ENCODE results near the gene MDK. TPM values are rescaled to one million over a fixed set of nuclear protein-coding genes. Genes with fewer than 3 reads are reported as not detected.

Gene MDK
- total RNA-seq, 1 experiment from 2014 or later: 252 TPM

GRCh38 chr11:46353698-46354097 is 27.8 kb upstream of the MDK start:
- no TSS peak for BruUV-seq (replicated peaks)
- DNase-seq (ENCODE audit: low read depth, low spot score): no peak
- ATAC-seq: no peak
- TF ChIP-seq TCF7L2 (IDR thresholded peaks at IDR 0.05; ENCODE audit: low read depth, low read length) (no peak), CTCF (IDR thresholded peaks at IDR 0.05) (no peak), REST (IDR thresholded peaks at IDR 0.05; ENCODE audit: insufficient read depth in 1 of 2, low read depth in 2 of 2, low read length in 1 of 2) (no peak), POLR2AphosphoS5 (IDR thresholded peaks at IDR 0.05; ENCODE audit: low read depth, low read length) (no peak), SIN3A (IDR thresholded peaks at IDR 0.05; ENCODE audit: borderline replicate concordance, insufficient read depth, low read depth, low read length) (no peak)
- H3K27ac ChIP-seq (ENCODE audit: low read length): no peak overlapping the region
- CTCF ChIA-PET: no interaction called here
- intact Hi-C loops (cut with micrococcal nuclease; ENCODE audit: unreplicated experiment): no loop called here
- H3K4me1 ChIP-seq (ENCODE audit: control insufficient read depth, insufficient read depth, low read length): peaks cover 30% of the 10 kb centered on the region
- H3K36me3 ChIP-seq (ENCODE audit: control insufficient read depth, insufficient read depth, low read length): no peaks in the 10 kb centered on the region
- no peaks in the 10 kb centered on the region for H3K9me3 ChIP-seq (ENCODE audit: control insufficient read depth, insufficient read depth, low read depth, low read length)
- in situ Hi-C loops (cut with HindIII; ENCODE audit: low pct_unique_long_range_greater_than_20kb, low sequenced_read_pairs): no loop called here
- H3K27me3 ChIP-seq (ENCODE audit: control insufficient read depth, insufficient read depth, low read length): no peaks in the 10 kb centered on the region
- no peak overlapping the region for H3K4me3 ChIP-seq (ENCODE audit: low read depth in 2 of 2, low read length in 2 of 2)
- POLR2A ChIA-PET: interaction anchor here (0.5 kb wide), 1 partner anchor 208 kb away, joined by 4 read pairs; no protein-coding TSS in a partner anchor

GRCh38 chr11:46356924-46357482 is 24.5 kb upstream of the MDK start:
- Histone ChIP-seq H3K27ac (ENCODE audit: low read length) (peak overlapping the region; percentile 45; the same call in 1 of the 2 replicates), H3K4me1 (ENCODE audit: control insufficient read depth, insufficient read depth, low read length) (peaks cover 27% of the 10 kb centered on the region), H3K36me3 (ENCODE audit: control insufficient read depth, insufficient read depth, low read length) (no peaks in the 10 kb centered on the region; the same call in 1 of the 2 replicates), H3K9me3 (ENCODE audit: control insufficient read depth, insufficient read depth, low read depth, low read length) (no peaks in the 10 kb centered on the region), H3K4me3 (ENCODE audit: low read depth in 2 of 2, low read length in 2 of 2) (no peak overlapping the region), H3K27me3 (ENCODE audit: control insufficient read depth, insufficient read depth, low read length) (no peaks in the 10 kb centered on the region)
- POLR2A ChIA-PET: no interaction called here
- intact Hi-C loops (cut with micrococcal nuclease; ENCODE audit: unreplicated experiment): no loop called here
- CTCF ChIA-PET: interaction anchor here (0.5 kb wide), 1 partner anchor 72 kb away, joined by 3 read pairs; no protein-coding TSS in a partner anchor
- in situ Hi-C loops (cut with HindIII; ENCODE audit: low pct_unique_long_range_greater_than_20kb, low sequenced_read_pairs): no loop called here
- no TSS peak for BruUV-seq (replicated peaks)
- DNase-seq (ENCODE audit: low read depth, low spot score): no peak
- TF ChIP-seq POLR2AphosphoS5 (IDR thresholded peaks at IDR 0.05; ENCODE audit: low read depth, low read length) (no peak), TCF7L2 (IDR thresholded peaks at IDR 0.05; ENCODE audit: low read depth, low read length) (no peak), REST (IDR thresholded peaks at IDR 0.05; ENCODE audit: insufficient read depth in 1 of 2, low read depth in 2 of 2, low read length in 1 of 2) (no peak), CTCF (IDR thresholded peaks at IDR 0.05) (no peak), SIN3A (IDR thresholded peaks at IDR 0.05; ENCODE audit: borderline replicate concordance, insufficient read depth, low read depth, low read length) (no peak)
- ATAC-seq: no peak

Measured in Panc1 (cell line).